WTC11 (cell line): Measurements from ENCODE around the gene CD8A. TPM values are rescaled to one million over a fixed set of nuclear protein-coding genes. Genes with fewer than 3 reads are reported as not detected.

Source experiments
- ATAC-seq: fragments of 200-7000 bp; cut with Tn5 transposase; 2 replicates; pipeline ENCODE4 v1.10.0; 2021; ENCODE audit warnings: mild to moderate bottlenecking, moderate library complexity
- CTCF ChIA-PET: fragments of 300-600 bp; sonication (Branson Sonifier 250); formaldehyde crosslinking; loops from one replicate; lab custom pipeline; 2021; ENCODE audit warnings: antibody characterized with exemption; lab: Charles Lee
- POLR2A ChIA-PET: fragments of 350-600 bp; sonication (Branson Sonifier 250); formaldehyde crosslinking; loops from one replicate; lab custom pipeline; 2021; ENCODE audit warnings: antibody characterized with exemption; lab: Charles Lee
- DNase-seq: peaks from one replicate; pipeline ENCODE4 v3.0.0; 2021; ENCODE audit warnings: low spot score
- H3K27ac Mint-ChIP-seq: 2 replicates; pipeline ENCODE4 v1.8.0; 2021; ENCODE audit warnings: mixed read lengths
- H3K27me3 Mint-ChIP-seq: 2 replicates; pipeline ENCODE4 v1.8.0; 2021; ENCODE audit warnings: low read depth, mild to moderate bottlenecking, moderate library complexity, mixed read lengths
- H3K36me3 Mint-ChIP-seq: 2 replicates; pipeline ENCODE4 v1.8.0; 2021; ENCODE audit warnings: mixed read lengths
- H3K4me1 Mint-ChIP-seq: 2 replicates; pipeline ENCODE4 v1.8.0; 2022; ENCODE audit warnings: mixed read lengths
- H3K4me3 Mint-ChIP-seq: 2 replicates; pipeline ENCODE4 v1.8.0; 2021; ENCODE audit warnings: mild to moderate bottlenecking, moderate library complexity, mixed read lengths
- H3K9me3 Mint-ChIP-seq: 2 replicates; pipeline ENCODE4 v1.8.0; 2021; ENCODE audit warnings: mixed read lengths
- CREB1 ChIP-seq: sonication (generic); formaldehyde crosslinking; IDR thresholded peaks from 2 replicates; pipeline ENCODE4 v1.8.0; 2023; ENCODE audit warnings: mild to moderate bottlenecking, missing genetic modification reagents
- ELF4 ChIP-seq: sonication (generic); formaldehyde crosslinking; IDR thresholded peaks from 2 replicates; pipeline ENCODE4 v1.8.1; 2022; ENCODE audit warnings: low read depth, mild to moderate bottlenecking, moderate library complexity, missing genetic modification reagents
- IRF2 ChIP-seq: sonication (generic); formaldehyde crosslinking; IDR thresholded peaks from 2 replicates; pipeline ENCODE4 v1.8.0; 2022; ENCODE audit warnings: low read depth, missing genetic modification reagents, borderline replicate concordance
- JUN ChIP-seq: sonication (generic); formaldehyde crosslinking; IDR thresholded peaks from 2 replicates; pipeline ENCODE4 v1.8.0; 2023; ENCODE audit warnings: mild to moderate bottlenecking, missing genetic modification reagents
- NR2C2 ChIP-seq: sonication (generic); formaldehyde crosslinking; IDR thresholded peaks from 2 replicates; pipeline ENCODE4 v1.8.0; 2022; ENCODE audit warnings: mild to moderate bottlenecking, missing genetic modification reagents
- SP1 ChIP-seq: sonication (generic); formaldehyde crosslinking; conservative IDR thresholded peaks from 2 replicates; pipeline ENCODE4 v1.8.1; 2022; ENCODE audit warnings: missing genetic modification reagents
- TEAD1 ChIP-seq: sonication (generic); formaldehyde crosslinking; IDR thresholded peaks from 2 replicates; pipeline ENCODE4 v1.8.0; 2022; ENCODE audit warnings: mild to moderate bottlenecking, missing genetic modification reagents
- TEAD4 ChIP-seq: sonication (generic); formaldehyde crosslinking; IDR thresholded peaks from 2 replicates; pipeline ENCODE4 v1.8.0; 2022; ENCODE audit warnings: mild to moderate bottlenecking, missing genetic modification reagents
- TP53 ChIP-seq: sonication (generic); formaldehyde crosslinking; IDR thresholded peaks from 2 replicates; pipeline ENCODE4 v1.8.1; 2023; ENCODE audit warnings: mild to moderate bottlenecking, missing genetic modification reagents
- ZBTB21 ChIP-seq: sonication (generic); formaldehyde crosslinking; IDR thresholded peaks from 2 replicates; pipeline ENCODE4 v1.8.1; 2023; ENCODE audit warnings: mild to moderate bottlenecking, missing genetic modification reagents, borderline replicate concordance
- ZNF138 ChIP-seq: sonication (generic); formaldehyde crosslinking; conservative IDR thresholded peaks from 2 replicates; pipeline ENCODE4 v1.8.1; 2022; ENCODE audit warnings: mild to moderate bottlenecking, moderate library complexity, missing genetic modification reagents
- total RNA-seq: library from RNA; stranded (reverse); gene quantifications from 3 replicates; pipeline ENCODE4 v1.2.3, GENCODE V29; 2021
- TF ChIP-seq, protein P1 (sequence below): fragments of 250-450 bp; sonication (Bioruptor Pico); conservative IDR thresholded peaks from 2 replicates; pipeline ENCODE4 v1.9.0; 2021; ENCODE audit warnings: mild to moderate bottlenecking
- TF ChIP-seq, protein P2 (sequence below): fragments of 250-450 bp; sonication (Bioruptor Pico); IDR thresholded peaks from 2 replicates; pipeline ENCODE4 v1.9.0; 2021; ENCODE audit warnings: mild to moderate bottlenecking, borderline replicate concordance
- TF ChIP-seq, protein P3 (sequence below): sonication (generic); formaldehyde crosslinking; IDR thresholded peaks from 2 replicates; pipeline ENCODE4 v1.8.0; 2022; ENCODE audit warnings: missing genetic modification reagents
- TF ChIP-seq, protein P4 (sequence below): sonication (generic); formaldehyde crosslinking; conservative IDR thresholded peaks from 2 replicates; pipeline ENCODE4 v1.8.1; 2023; ENCODE audit warnings: mild to moderate bottlenecking, low read depth, missing genetic modification reagents, moderate library complexity
- TF ChIP-seq, protein P5 (sequence below): sonication (generic); formaldehyde crosslinking; IDR thresholded peaks from 2 replicates; pipeline ENCODE4 v1.8.0; 2022; ENCODE audit warnings: mild to moderate bottlenecking, missing genetic modification reagents
- TF ChIP-seq, protein P6 (sequence below): fragments of 250-450 bp; sonication (Bioruptor Pico); IDR thresholded peaks from 2 replicates; pipeline ENCODE4 v1.9.0; 2021; ENCODE audit warnings: mild to moderate bottlenecking

Gene CD8A
- total RNA-seq, 1 experiment from 2014 or later, result 0.44 TPM

DNA sequence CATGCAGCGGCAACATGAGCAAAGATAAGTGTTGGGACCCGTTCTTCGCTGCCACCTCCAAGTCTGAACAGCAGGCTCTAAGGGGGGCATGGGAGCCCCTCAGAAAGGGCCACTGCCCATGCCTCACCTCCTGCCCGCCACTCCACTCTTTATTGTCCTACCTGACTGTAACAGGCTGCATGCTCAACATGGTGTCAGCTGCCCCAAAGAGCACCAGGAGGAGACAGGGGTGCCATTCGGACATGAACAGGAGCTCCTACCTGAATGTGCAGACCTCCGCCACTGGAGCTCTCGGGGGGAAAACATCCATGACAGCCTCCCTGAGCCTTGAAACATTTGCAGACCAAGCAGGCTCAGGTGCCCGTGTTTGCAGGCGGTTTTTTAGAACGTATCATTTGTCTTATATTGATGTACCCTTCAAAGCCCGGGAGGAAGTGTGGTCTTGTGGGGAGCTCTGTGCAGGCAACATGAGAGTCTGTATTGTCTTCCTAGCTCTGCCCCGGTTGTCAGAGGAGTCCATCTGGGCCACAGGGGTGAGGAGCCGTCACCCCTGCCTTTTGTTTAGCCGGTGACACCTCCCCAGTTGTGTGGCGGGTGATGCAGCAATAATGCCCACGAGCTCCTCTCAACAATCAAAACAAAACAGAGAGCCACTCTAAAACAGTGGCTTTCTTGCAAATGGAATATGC lies 35.1 kb upstream of the CD8A start:
- DNase-seq, result no peak
- ChIA-PET CTCF (interaction anchor here (1.6 kb wide), 1 partner anchor 18 kb away, joined by 5 read pairs; no protein-coding TSS in a partner anchor), POLR2A (no interaction called here)
- H3K27ac Mint-ChIP-seq, result no peak overlapping the region
- no peak overlapping the region for H3K4me3 Mint-ChIP-seq
- ATAC-seq, result no peak
- peaks cover 14% of the 10 kb centered on the region for H3K9me3 Mint-ChIP-seq
- peaks cover 8% of the 10 kb centered on the region for H3K36me3 Mint-ChIP-seq
- no peak for TF ChIP-seq ZBTB21 (CRISPR knock-in tag)
- TF ChIP-seq ELF4, result no peak
- TF ChIP-seq, protein P1, sequence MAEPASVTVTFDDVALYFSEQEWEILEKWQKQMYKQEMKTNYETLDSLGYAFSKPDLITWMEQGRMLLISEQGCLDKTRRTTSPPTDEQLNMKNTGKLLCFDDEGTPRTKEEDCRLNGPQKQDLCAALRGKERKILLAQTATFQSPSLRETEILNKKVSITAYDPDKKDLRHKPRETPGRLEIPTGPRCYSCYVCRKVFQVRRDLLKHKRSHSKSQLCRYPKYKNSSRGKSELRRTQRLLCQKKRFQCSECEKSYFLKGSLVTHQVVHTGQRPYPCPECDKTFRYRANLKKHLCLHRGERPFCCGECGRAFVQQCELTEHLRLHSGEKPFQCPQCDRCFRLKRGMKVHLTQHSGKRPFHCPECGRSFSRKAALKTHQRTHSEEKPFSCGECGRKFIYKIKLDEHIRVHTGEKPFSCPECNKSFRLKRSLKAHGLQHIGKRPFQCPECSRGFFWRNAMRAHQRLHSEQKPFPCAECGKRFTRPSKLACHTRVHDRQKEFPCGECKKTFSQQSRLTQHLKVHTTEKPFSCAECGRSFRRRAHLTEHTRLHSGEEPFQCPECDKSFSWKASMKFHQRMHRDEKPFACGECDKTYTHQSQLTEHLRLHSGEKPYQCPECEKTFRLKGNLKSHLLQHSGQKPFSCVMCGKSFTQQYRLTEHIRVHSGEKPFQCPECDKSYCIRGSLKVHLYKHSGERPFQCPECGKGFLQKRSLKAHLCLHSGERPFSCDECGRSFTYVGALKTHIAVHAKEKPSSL (CRISPR knock-in tag), result no peak
- no peak for TF ChIP-seq TEAD1 (CRISPR knock-in tag)
- no peak for TF ChIP-seq CREB1 (CRISPR knock-in tag)
- TF ChIP-seq, protein P2, sequence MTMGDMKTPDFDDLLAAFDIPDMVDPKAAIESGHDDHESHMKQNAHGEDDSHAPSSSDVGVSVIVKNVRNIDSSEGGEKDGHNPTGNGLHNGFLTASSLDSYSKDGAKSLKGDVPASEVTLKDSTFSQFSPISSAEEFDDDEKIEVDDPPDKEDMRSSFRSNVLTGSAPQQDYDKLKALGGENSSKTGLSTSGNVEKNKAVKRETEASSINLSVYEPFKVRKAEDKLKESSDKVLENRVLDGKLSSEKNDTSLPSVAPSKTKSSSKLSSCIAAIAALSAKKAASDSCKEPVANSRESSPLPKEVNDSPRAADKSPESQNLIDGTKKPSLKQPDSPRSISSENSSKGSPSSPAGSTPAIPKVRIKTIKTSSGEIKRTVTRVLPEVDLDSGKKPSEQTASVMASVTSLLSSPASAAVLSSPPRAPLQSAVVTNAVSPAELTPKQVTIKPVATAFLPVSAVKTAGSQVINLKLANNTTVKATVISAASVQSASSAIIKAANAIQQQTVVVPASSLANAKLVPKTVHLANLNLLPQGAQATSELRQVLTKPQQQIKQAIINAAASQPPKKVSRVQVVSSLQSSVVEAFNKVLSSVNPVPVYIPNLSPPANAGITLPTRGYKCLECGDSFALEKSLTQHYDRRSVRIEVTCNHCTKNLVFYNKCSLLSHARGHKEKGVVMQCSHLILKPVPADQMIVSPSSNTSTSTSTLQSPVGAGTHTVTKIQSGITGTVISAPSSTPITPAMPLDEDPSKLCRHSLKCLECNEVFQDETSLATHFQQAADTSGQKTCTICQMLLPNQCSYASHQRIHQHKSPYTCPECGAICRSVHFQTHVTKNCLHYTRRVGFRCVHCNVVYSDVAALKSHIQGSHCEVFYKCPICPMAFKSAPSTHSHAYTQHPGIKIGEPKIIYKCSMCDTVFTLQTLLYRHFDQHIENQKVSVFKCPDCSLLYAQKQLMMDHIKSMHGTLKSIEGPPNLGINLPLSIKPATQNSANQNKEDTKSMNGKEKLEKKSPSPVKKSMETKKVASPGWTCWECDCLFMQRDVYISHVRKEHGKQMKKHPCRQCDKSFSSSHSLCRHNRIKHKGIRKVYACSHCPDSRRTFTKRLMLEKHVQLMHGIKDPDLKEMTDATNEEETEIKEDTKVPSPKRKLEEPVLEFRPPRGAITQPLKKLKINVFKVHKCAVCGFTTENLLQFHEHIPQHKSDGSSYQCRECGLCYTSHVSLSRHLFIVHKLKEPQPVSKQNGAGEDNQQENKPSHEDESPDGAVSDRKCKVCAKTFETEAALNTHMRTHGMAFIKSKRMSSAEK, result no peak
- no peak for TF ChIP-seq ZNF138 (CRISPR knock-in tag)
- TF ChIP-seq, protein P3, sequence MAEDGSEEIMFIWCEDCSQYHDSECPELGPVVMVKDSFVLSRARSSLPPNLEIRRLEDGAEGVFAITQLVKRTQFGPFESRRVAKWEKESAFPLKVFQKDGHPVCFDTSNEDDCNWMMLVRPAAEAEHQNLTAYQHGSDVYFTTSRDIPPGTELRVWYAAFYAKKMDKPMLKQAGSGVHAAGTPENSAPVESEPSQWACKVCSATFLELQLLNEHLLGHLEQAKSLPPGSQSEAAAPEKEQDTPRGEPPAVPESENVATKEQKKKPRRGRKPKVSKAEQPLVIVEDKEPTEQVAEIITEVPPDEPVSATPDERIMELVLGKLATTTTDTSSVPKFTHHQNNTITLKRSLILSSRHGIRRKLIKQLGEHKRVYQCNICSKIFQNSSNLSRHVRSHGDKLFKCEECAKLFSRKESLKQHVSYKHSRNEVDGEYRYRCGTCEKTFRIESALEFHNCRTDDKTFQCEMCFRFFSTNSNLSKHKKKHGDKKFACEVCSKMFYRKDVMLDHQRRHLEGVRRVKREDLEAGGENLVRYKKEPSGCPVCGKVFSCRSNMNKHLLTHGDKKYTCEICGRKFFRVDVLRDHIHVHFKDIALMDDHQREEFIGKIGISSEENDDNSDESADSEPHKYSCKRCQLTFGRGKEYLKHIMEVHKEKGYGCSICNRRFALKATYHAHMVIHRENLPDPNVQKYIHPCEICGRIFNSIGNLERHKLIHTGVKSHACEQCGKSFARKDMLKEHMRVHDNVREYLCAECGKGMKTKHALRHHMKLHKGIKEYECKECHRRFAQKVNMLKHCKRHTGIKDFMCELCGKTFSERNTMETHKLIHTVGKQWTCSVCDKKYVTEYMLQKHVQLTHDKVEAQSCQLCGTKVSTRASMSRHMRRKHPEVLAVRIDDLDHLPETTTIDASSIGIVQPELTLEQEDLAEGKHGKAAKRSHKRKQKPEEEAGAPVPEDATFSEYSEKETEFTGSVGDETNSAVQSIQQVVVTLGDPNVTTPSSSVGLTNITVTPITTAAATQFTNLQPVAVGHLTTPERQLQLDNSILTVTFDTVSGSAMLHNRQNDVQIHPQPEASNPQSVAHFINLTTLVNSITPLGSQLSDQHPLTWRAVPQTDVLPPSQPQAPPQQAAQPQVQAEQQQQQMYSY (CRISPR knock-in tag), result no peak
- TF ChIP-seq IRF2 (CRISPR knock-in tag), result no peak
- H3K4me1 Mint-ChIP-seq, result peaks cover 5% of the 10 kb centered on the region
- H3K27me3 Mint-ChIP-seq, result no peaks in the 10 kb centered on the region; the same call in 1 of the 2 replicates

DNA sequence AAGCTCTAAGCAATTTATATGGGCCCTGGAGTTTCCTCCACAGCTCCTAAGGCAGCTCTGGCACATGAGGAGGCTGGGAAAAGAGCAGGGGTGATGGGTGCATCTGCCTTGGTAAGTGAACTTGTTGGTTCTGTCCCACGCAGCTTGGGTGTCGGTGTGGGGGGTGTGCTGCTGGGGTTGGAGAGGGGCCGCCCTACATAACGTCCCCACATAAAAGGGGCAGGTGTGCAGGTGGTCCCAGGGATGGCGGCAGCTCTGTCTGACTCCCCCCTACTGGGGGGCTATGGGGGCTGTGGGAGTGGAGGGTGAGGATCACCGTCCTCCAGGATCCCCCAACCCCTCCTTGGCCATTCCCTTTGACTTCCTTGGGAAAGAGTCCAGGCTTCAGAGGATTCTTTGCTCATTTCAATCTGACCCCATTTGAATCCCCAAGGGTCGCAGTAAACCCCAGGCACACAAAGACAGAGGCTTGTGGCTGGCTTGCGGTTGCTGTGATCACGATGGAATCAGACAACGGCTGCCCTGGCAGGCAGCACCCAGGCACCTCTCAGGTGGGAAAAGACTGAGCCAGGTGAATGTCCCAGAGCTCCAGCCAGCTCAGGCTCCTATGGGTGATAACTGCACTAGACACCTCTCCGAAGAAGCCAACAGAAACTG lies 34.5 kb upstream of the CD8A start:
- no peaks in the 10 kb centered on the region; the same call in 1 of the 2 replicates for H3K27me3 Mint-ChIP-seq
- peaks cover 8% of the 10 kb centered on the region for H3K36me3 Mint-ChIP-seq
- peaks cover 14% of the 10 kb centered on the region for H3K9me3 Mint-ChIP-seq
- DNase-seq (no peak), ATAC-seq (no peak)
- POLR2A ChIA-PET, result no interaction called here
- no peak overlapping the region for H3K4me3 Mint-ChIP-seq
- CTCF ChIA-PET, result interaction anchor here (1.6 kb wide), 1 partner anchor 17 kb away, joined by 5 read pairs; no protein-coding TSS in a partner anchor
- peaks cover 5% of the 10 kb centered on the region for H3K4me1 Mint-ChIP-seq
- H3K27ac Mint-ChIP-seq, result no peak overlapping the region
- TF ChIP-seq, protein P4, sequence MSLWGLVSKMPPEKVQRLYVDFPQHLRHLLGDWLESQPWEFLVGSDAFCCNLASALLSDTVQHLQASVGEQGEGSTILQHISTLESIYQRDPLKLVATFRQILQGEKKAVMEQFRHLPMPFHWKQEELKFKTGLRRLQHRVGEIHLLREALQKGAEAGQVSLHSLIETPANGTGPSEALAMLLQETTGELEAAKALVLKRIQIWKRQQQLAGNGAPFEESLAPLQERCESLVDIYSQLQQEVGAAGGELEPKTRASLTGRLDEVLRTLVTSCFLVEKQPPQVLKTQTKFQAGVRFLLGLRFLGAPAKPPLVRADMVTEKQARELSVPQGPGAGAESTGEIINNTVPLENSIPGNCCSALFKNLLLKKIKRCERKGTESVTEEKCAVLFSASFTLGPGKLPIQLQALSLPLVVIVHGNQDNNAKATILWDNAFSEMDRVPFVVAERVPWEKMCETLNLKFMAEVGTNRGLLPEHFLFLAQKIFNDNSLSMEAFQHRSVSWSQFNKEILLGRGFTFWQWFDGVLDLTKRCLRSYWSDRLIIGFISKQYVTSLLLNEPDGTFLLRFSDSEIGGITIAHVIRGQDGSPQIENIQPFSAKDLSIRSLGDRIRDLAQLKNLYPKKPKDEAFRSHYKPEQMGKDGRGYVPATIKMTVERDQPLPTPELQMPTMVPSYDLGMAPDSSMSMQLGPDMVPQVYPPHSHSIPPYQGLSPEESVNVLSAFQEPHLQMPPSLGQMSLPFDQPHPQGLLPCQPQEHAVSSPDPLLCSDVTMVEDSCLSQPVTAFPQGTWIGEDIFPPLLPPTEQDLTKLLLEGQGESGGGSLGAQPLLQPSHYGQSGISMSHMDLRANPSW (CRISPR knock-in tag), result no peak
- TF ChIP-seq TP53 (CRISPR knock-in tag) (no peak), SP1 (CRISPR knock-in tag) (no peak), TEAD4 (CRISPR knock-in tag) (no peak), NR2C2 (CRISPR knock-in tag) (no peak), JUN (no peak)
- TF ChIP-seq, protein P5, sequence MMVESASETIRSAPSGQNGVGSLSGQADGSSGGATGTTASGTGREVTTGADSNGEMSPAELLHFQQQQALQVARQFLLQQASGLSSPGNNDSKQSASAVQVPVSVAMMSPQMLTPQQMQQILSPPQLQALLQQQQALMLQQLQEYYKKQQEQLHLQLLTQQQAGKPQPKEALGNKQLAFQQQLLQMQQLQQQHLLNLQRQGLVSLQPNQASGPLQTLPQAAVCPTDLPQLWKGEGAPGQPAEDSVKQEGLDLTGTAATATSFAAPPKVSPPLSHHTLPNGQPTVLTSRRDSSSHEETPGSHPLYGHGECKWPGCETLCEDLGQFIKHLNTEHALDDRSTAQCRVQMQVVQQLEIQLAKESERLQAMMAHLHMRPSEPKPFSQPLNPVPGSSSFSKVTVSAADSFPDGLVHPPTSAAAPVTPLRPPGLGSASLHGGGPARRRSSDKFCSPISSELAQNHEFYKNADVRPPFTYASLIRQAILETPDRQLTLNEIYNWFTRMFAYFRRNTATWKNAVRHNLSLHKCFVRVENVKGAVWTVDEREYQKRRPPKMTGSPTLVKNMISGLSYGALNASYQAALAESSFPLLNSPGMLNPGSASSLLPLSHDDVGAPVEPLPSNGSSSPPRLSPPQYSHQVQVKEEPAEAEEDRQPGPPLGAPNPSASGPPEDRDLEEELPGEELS (CRISPR knock-in tag), result no peak
- TF ChIP-seq, protein P6, sequence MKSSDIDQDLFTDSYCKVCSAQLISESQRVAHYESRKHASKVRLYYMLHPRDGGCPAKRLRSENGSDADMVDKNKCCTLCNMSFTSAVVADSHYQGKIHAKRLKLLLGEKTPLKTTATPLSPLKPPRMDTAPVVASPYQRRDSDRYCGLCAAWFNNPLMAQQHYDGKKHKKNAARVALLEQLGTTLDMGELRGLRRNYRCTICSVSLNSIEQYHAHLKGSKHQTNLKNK (CRISPR knock-in tag), result no peak
